Breast epithelium (tissue), 3 donors: Measurements from ENCODE around the gene BMI1.

Source experiments
- CTCF ChIP-seq, 3 donors: fragments of 450-650 bp; IDR thresholded peaks; one replicate each; pipeline ENCODE4 v1.5.1; 2016 to 2017; ENCODE audit warnings: antibody characterized with exemption in 3 of 3, mild to moderate bottlenecking in 3 of 3, moderate library complexity in 3 of 3
- POLR2A ChIP-seq: fragments of 450-650 bp; IDR thresholded peaks from one replicate; pipeline ENCODE4 v1.6.1; 2016; ENCODE audit warnings: antibody characterized with exemption, mild to moderate bottlenecking, moderate library complexity
- POLR2AphosphoS5 ChIP-seq, 3 donors: sonication (generic); formaldehyde crosslinking; IDR thresholded peaks; one replicate each; pipeline ENCODE4 v1.6.1; 2017; ENCODE audit warnings: antibody characterized with exemption in 3 of 3

GRCh38 chr10:22301193-22301592 lies 19.7 kb upstream of the BMI1 start:
- TF ChIP-seq POLR2A (no peak), POLR2AphosphoS5 (IDR thresholded peaks at IDR 0.05) (no peak), CTCF (IDR thresholded peaks at IDR 0.05) (no peak)
